HCT116 (cell line): ENCODE results near the gene NPLOC4. TPM values are rescaled to one million over a fixed set of nuclear protein-coding genes. Genes with fewer than 3 reads are reported as not detected.

ENCODE experiments used
- ATAC-seq: fragments of 200-7000 bp; cut with Tn5 transposase; 2 replicates; pipeline ENCODE4 v1.9.1; 2020; ENCODE audit warnings: mild to moderate bottlenecking, moderate library complexity
- BruUV-seq: library from RNA; stranded (reverse); fragments of 400-500 nt; replicated peaks from 2 replicates; lab custom pipeline; 2021; lab: Mats Ljungman, UMichigan
- CTCF ChIA-PET: fragments of 300-600 bp; sonication (Branson Sonifier 250); formaldehyde crosslinking; loops from one replicate; lab custom pipeline; 2021; ENCODE audit warnings: antibody characterized with exemption; lab: Charles Lee
- POLR2A ChIA-PET: fragments of 300-600, 350-600 bp; sonication (Branson Sonifier 250); formaldehyde crosslinking; loops from one replicate; lab custom pipeline; 2021; ENCODE audit warnings: antibody characterized with exemption; lab: Charles Lee
- RAD21 ChIA-PET, 2 experiments: fragments of 300-600 bp; sonication (Branson Sonifier 250); formaldehyde crosslinking; loops; one replicate each; lab custom pipeline; 2023; ENCODE audit warnings: low total read pairs in 2 of 2; ENCODE audit not compliant: uncharacterized antibody in 2 of 2, unreplicated experiment in 2 of 2, low non-redundant PET in 1 of 2; lab: Charles Lee
- DNase-seq: peaks from one replicate; pipeline ENCODE4 v3.0.0-alpha.2; 2010; ENCODE audit warnings: low read depth, low spot score
- H2AFZ ChIP-seq: fragments of 200-600 bp; shearing (Covaris generic), sonication (generic); 2 replicates; pipeline ENCODE4 v1.6.1; 2017; ENCODE audit warnings: low read depth, mixed run types, mixed read lengths, antibody characterized with exemption, low read length; ENCODE audit not compliant: poor library complexity, severe bottlenecking
- H3K27ac ChIP-seq: 2 replicates; pipeline ENCODE4 v1.5.1; 2012; ENCODE audit warnings: low read depth, low read length
- H3K27me3 ChIP-seq: fragments of 200-600 bp; sonication (generic); 2 replicates; pipeline ENCODE4 v1.6.1; 2016; ENCODE audit warnings: mixed run types, low read length, mixed read lengths; ENCODE audit not compliant: insufficient read depth
- H3K36me3 ChIP-seq, 2 experiments: fragments of 200-500 bp in 1 of 2; fragments of 200-600 bp in 1 of 2; sonication (Bioruptor generic) in 1 of 2; sonication (generic) in 1 of 2; 2 replicates each; pipeline versions ENCODE4 v1.5.1 to v1.6.1; 2014 to 2016; ENCODE audit warnings: low read length in 2 of 2, inconsistent platforms in 1 of 2, mixed read lengths in 1 of 2, mixed run types in 1 of 2; ENCODE audit not compliant: insufficient read depth in 2 of 2, control insufficient read depth in 1 of 2
- H3K4me1 ChIP-seq, 2 experiments: fragments of 200-600 bp in 1 of 2; sonication (generic) in 1 of 2; 2 replicates each; pipeline versions ENCODE4 v1.5.1 to v1.6.1; 2012 to 2017; ENCODE audit warnings: low read length in 2 of 2, inconsistent platforms in 1 of 2, mild to moderate bottlenecking in 1 of 2, mixed read lengths in 1 of 2, mixed run types in 1 of 2, moderate library complexity in 1 of 2; ENCODE audit not compliant: insufficient read depth in 2 of 2, control insufficient read depth in 1 of 2
- H3K4me2 ChIP-seq: fragments of 200-600 bp; sonication (generic); 2 replicates; pipeline ENCODE4 v1.6.1; 2017; ENCODE audit warnings: mixed run types, low read length, mixed read lengths
- H3K4me3 ChIP-seq, 2 experiments: fragments of 200-600 bp in 1 of 2; sonication (generic) in 1 of 2; replicated peaks in 1 of 2; 2 replicates each; pipeline ENCODE4 v1.5.1; 2011 to 2016; ENCODE audit warnings: low read length in 2 of 2, control low read depth in 1 of 2, low read depth in 1 of 2, mild to moderate bottlenecking in 1 of 2, mixed read lengths in 1 of 2, mixed run types in 1 of 2
- H3K79me2 ChIP-seq: fragments of 200-600 bp; sonication (generic); 2 replicates; pipeline ENCODE4 v1.6.1; 2017; ENCODE audit warnings: mild to moderate bottlenecking, mixed run types, low read length, moderate library complexity, mixed read lengths; ENCODE audit not compliant: insufficient read depth
- H3K9ac ChIP-seq: fragments of 200-600 bp; sonication (generic); 2 replicates; pipeline ENCODE4 v1.6.1; 2016; ENCODE audit warnings: low read length, mixed read lengths
- H3K9me2 ChIP-seq: fragments of 200-600 bp; sonication (generic), shearing (Covaris generic); 2 replicates; pipeline ENCODE4 v1.6.1; 2017; ENCODE audit warnings: mixed run types, mild to moderate bottlenecking, moderate library complexity; ENCODE audit not compliant: insufficient read depth
- H3K9me3 ChIP-seq, 2 experiments: fragments of 200-500 bp in 1 of 2; fragments of 200-600 bp in 1 of 2; sonication (Bioruptor generic) in 1 of 2; sonication (generic) in 1 of 2; 2 replicates each; pipeline ENCODE4 v1.6.1; 2014 to 2017; ENCODE audit warnings: low read length in 2 of 2, mixed read lengths in 2 of 2, inconsistent platforms in 1 of 2, low read depth in 1 of 2, mild to moderate bottlenecking in 1 of 2, mixed run types in 1 of 2, moderate library complexity in 1 of 2; ENCODE audit not compliant: control insufficient read depth in 1 of 2, insufficient read depth in 1 of 2
- H4K20me1 ChIP-seq: fragments of 200-600 bp; sonication (generic), shearing (Covaris generic); 2 replicates; pipeline ENCODE4 v1.6.1; 2017; ENCODE audit warnings: mixed run types, mild to moderate bottlenecking, moderate library complexity; ENCODE audit not compliant: insufficient read depth
- ATF3 ChIP-seq: IDR thresholded peaks from 2 replicates; pipeline ENCODE4 v1.6.1; 2012
- CEBPB ChIP-seq: IDR thresholded peaks from 2 replicates; pipeline ENCODE4 v1.6.1; 2012; ENCODE audit warnings: low read depth
- EGR1 ChIP-seq: IDR thresholded peaks from 2 replicates; pipeline ENCODE4 v1.6.1; 2012; ENCODE audit warnings: low read depth
- ELF1 ChIP-seq: IDR thresholded peaks from 2 replicates; pipeline ENCODE4 v1.6.1; 2012; ENCODE audit warnings: low read depth, borderline replicate concordance
- EZH2 ChIP-seq: fragments of 200-600 bp; sonication (generic); IDR thresholded peaks from 2 replicates; pipeline ENCODE4 v1.6.1; 2017; ENCODE audit warnings: antibody characterized with exemption, mixed run types
- JUND ChIP-seq: IDR thresholded peaks from 2 replicates; pipeline ENCODE4 v1.6.1; 2012
- MAX ChIP-seq: IDR thresholded peaks from 2 replicates; pipeline ENCODE4 v1.6.1; 2012
- POLR2A ChIP-seq: IDR thresholded peaks from 2 replicates; pipeline ENCODE4 v1.7.0; 2011; ENCODE audit warnings: borderline replicate concordance; ENCODE audit not compliant: insufficient read depth, insufficient read length; ENCODE audit errors: extremely low read depth
- POLR2AphosphoS5 ChIP-seq: IDR thresholded peaks from 2 replicates; pipeline ENCODE4 v1.6.1; 2011; ENCODE audit warnings: mild to moderate bottlenecking, low read depth, low read length, moderate library complexity
- REST ChIP-seq: IDR thresholded peaks from 2 replicates; pipeline ENCODE4 v1.6.1; 2012; ENCODE audit warnings: low read depth
- SIN3A ChIP-seq: IDR thresholded peaks from 2 replicates; pipeline ENCODE4 v1.6.1; 2012; ENCODE audit warnings: low read depth
- SP1 ChIP-seq: IDR thresholded peaks from 2 replicates; pipeline ENCODE4 v1.6.1; 2012; ENCODE audit warnings: low read depth
- TCF7L2 ChIP-seq: IDR thresholded peaks from 2 replicates; pipeline ENCODE4 v1.7.0; 2011; ENCODE audit warnings: borderline replicate concordance, inconsistent platforms; ENCODE audit not compliant: insufficient read depth, insufficient read length; ENCODE audit errors: extremely low read depth
- YY1 ChIP-seq: IDR thresholded peaks from 2 replicates; pipeline ENCODE4 v1.6.1; 2011; ENCODE audit warnings: low read length, low read depth, moderate library complexity, mild to moderate bottlenecking; ENCODE audit not compliant: insufficient replicate concordance; ENCODE audit errors: extremely low read depth
- ZBTB33 ChIP-seq: IDR thresholded peaks from 2 replicates; pipeline ENCODE4 v1.6.1; 2011; ENCODE audit warnings: mild to moderate bottlenecking, low read length, moderate library complexity; ENCODE audit not compliant: insufficient replicate concordance; ENCODE audit errors: extremely low read depth
- ZFX ChIP-seq: fragments of 450-650 bp; IDR thresholded peaks from 2 replicates; pipeline ENCODE4 v1.6.1; 2017
- intact Hi-C: fragments of 100-400 bp; cut with micrococcal nuclease; formaldehyde crosslinking; loops from 2 replicates; pipeline ENCODE4 v1.10.0; 2022
- total RNA-seq: library from RNA; stranded (reverse); gene quantifications from one replicate; pipeline ENCODE4 v1.2.1, GENCODE V29; 2021; ENCODE audit not compliant: unreplicated experiment

NPLOC4 gene
- total RNA-seq, 1 experiment from 2014 or later, result 137 TPM

- ChIA-PET POLR2A (interaction anchor here (1.2 kb wide), 1 partner anchor 10 kb away, joined by 5 read pairs; no protein-coding TSS in a partner anchor), CTCF (no interaction called here), RAD21 (no interaction called here)
- no peak for TF ChIP-seq REST
- no peak for TF ChIP-seq MAX
- TF ChIP-seq ZBTB33, result no peak
- no peak for TF ChIP-seq EZH2
- no peak for TF ChIP-seq SIN3A
- no peak for TF ChIP-seq YY1
- no peak for TF ChIP-seq CEBPB
- no peak for TF ChIP-seq POLR2AphosphoS5
- TF ChIP-seq EGR1, result no peak
- TF ChIP-seq ELF1, result no peak
- TF ChIP-seq POLR2A, result no peak
- TF ChIP-seq ZFX, result no peak
- no peak for TF ChIP-seq JUND
- TF ChIP-seq SP1, result no peak
- no peak for TF ChIP-seq TCF7L2
- TF ChIP-seq ATF3, result no peak
- no peak overlapping the region for H3K9ac ChIP-seq
- no peak for DNase-seq
- no TSS peak for BruUV-seq
- H3K4me3 ChIP-seq, result no peak overlapping the region
- ATAC-seq, result no peak
- peaks cover 7 to 19% of the 10 kb centered on the region in 2 experiments; a peak in 3 of 4 replicates for H3K4me1 ChIP-seq
- H3K4me2 ChIP-seq, result no peak overlapping the region
- H3K9me3 ChIP-seq, result no peaks in the 10 kb centered on the region
- intact Hi-C loops, result no loop called here
- no peaks in the 10 kb centered on the region for H4K20me1 ChIP-seq
- H3K27me3 ChIP-seq, result no peaks in the 10 kb centered on the region
- no peak overlapping the region for H3K27ac ChIP-seq
- H3K36me3 ChIP-seq, result no peaks in the 10 kb centered on the region
- no peaks in the 10 kb centered on the region for H3K9me2 ChIP-seq
- no peaks in the 10 kb centered on the region for H3K79me2 ChIP-seq
- no peak overlapping the region for H2AFZ ChIP-seq
Measured at GRCh38 chr17:81655378-81656117, 18.6 kb upstream of the NPLOC4 start.
